Natural killer cell (primary cell): Measurements from ENCODE around the gene ENOX2. TPM values are rescaled to one million over a fixed set of nuclear protein-coding genes. Genes with fewer than 3 reads are reported as not detected.

ENCODE experiments used
- ATAC-seq, 3 donors: fragments of 150-1000 bp in 2 of 3; fragments of 200-7000 bp in 1 of 3; cut with Tn5 transposase; 1 replicate in 1 of 3; 2 replicates in 2 of 3; pipeline ENCODE4 v1.10.0; 2021; ENCODE audit warnings: mild to moderate bottlenecking in 2 of 3, moderate library complexity in 2 of 3
- DNase-seq, 2 donors: peaks; one replicate each; pipeline versions ENCODE4 v3.0.0 to v3.0.0-alpha.2; 2013 to 2021; ENCODE audit warnings: mixed read lengths in 1 of 2
- H3K27ac ChIP-seq: one replicate; pipeline ENCODE4 v1.5.1; 2013; ENCODE audit warnings: mild to moderate bottlenecking, low read length
- H3K27me3 ChIP-seq: one replicate; pipeline ENCODE4 v1.6.1; 2013; ENCODE audit warnings: low read length; ENCODE audit not compliant: control insufficient read depth, insufficient read depth
- H3K36me3 ChIP-seq: one replicate; pipeline ENCODE4 v1.6.1; 2013; ENCODE audit warnings: low read length; ENCODE audit not compliant: control insufficient read depth, insufficient read depth
- H3K4me1 ChIP-seq: one replicate; pipeline ENCODE4 v1.6.1; 2013; ENCODE audit warnings: low read length; ENCODE audit not compliant: control insufficient read depth, insufficient read depth
- H3K4me3 ChIP-seq: one replicate; pipeline ENCODE4 v1.5.1; 2013; ENCODE audit warnings: low read length
- H3K9me3 ChIP-seq: one replicate; pipeline ENCODE4 v1.6.1; 2013; ENCODE audit warnings: low read length; ENCODE audit not compliant: control insufficient read depth, insufficient read depth
- H3K27ac Mint-ChIP-seq, 2 donors: one replicate each; pipeline ENCODE4 v1.8.0; 2022; ENCODE audit warnings: mild to moderate bottlenecking in 2 of 2, mixed read lengths in 2 of 2, moderate library complexity in 1 of 2
- H3K27me3 Mint-ChIP-seq, 2 donors: one replicate each; pipeline ENCODE4 v1.8.0; 2022; ENCODE audit warnings: low read depth in 2 of 2, mixed read lengths in 2 of 2
- H3K36me3 Mint-ChIP-seq: one replicate; pipeline ENCODE4 v1.8.0; 2022; ENCODE audit warnings: mixed read lengths
- H3K4me1 Mint-ChIP-seq, 2 donors: one replicate each; pipeline ENCODE4 v1.8.0; 2022; ENCODE audit warnings: mixed read lengths in 2 of 2
- H3K4me3 Mint-ChIP-seq: one replicate; pipeline ENCODE4 v1.8.0; 2022; ENCODE audit warnings: mild to moderate bottlenecking, moderate library complexity, mixed read lengths
- H3K9me3 Mint-ChIP-seq, 2 donors: one replicate each; pipeline ENCODE4 v1.8.0; 2022; ENCODE audit warnings: mixed read lengths in 2 of 2
- CTCF ChIP-seq: fragments of 200-600 bp; IDR thresholded peaks from one replicate; pipeline ENCODE4 v1.8.0; 2022; ENCODE audit warnings: antibody characterized with exemption
- WGBS: methylation state at CpG from one replicate; pipeline ENCODE4 v1.1.7; 2013; ENCODE audit warnings: missing lambda C conversion rate; ENCODE audit not compliant: insufficient coverage; 5-methylcytosine and 5-hydroxymethylcytosine counted together
- intact Hi-C: fragments of 100-400 bp; cut with micrococcal nuclease; formaldehyde crosslinking; loops from one replicate; pipeline ENCODE4 v1.14.2; 2022
- total RNA-seq, 4 donors: library from RNA; stranded (reverse); fragments of 120-200 nt in 1 of 4; gene quantifications; one replicate each; pipeline versions ENCODE4 v1.2.3 to v1.2.4, GENCODE V29; 2013 to 2022

Gene ENOX2
- total RNA-seq, 3 donors from 2014 or later (not counting 1 experiment from before 2014, with no cell fraction given), result 9.3 to 14.7 (median 13.3) TPM

GRCh38 chrX:130636277-130636676, 266.7 kb downstream of the ENOX2 start:
- H3K4me3 ChIP-seq, result no peak overlapping the region
- H3K27me3 ChIP-seq, result no peaks in the 10 kb centered on the region
- peaks cover 2% of the 10 kb centered on the region for H3K36me3 ChIP-seq
- DNase-seq (no peak), ATAC-seq (no peak)
- no peak for TF ChIP-seq CTCF
- Mint-ChIP-seq H3K9me3 (no peaks in the 10 kb centered on the region), H3K4me1 (no peaks in the 10 kb centered on the region), H3K27me3 (no peaks in the 10 kb centered on the region), H3K36me3 (peaks cover 5% of the 10 kb centered on the region), H3K27ac (no peak overlapping the region), H3K4me3 (no peak overlapping the region)
- intact Hi-C loops, result no loop called here
- no peak overlapping the region for H3K27ac ChIP-seq
- no peaks in the 10 kb centered on the region for H3K4me1 ChIP-seq
- H3K9me3 ChIP-seq, result no peaks in the 10 kb centered on the region
- WGBS, result no CpG with 5 or more reads among the region's 3 CpGs

GRCh38 chrX:130631011-130631410, 272.0 kb downstream of the ENOX2 start:
- Mint-ChIP-seq H3K27me3 (no peaks in the 10 kb centered on the region), H3K36me3 (peaks cover 5% of the 10 kb centered on the region), H3K4me3 (no peak overlapping the region), H3K27ac (no peak overlapping the region), H3K4me1 (no peaks in the 10 kb centered on the region), H3K9me3 (no peaks in the 10 kb centered on the region)
- Histone ChIP-seq H3K9me3 (no peaks in the 10 kb centered on the region), H3K36me3 (peaks cover 8% of the 10 kb centered on the region), H3K27ac (no peak overlapping the region), H3K4me3 (no peak overlapping the region), H3K27me3 (no peaks in the 10 kb centered on the region), H3K4me1 (no peaks in the 10 kb centered on the region)
- DNase-seq (no peak), ATAC-seq (no peak)
- intact Hi-C loops, result no loop called here
- no peak for TF ChIP-seq CTCF
- WGBS, result 100% methylated on average over 1 of the region's 3 CpGs

DNA sequence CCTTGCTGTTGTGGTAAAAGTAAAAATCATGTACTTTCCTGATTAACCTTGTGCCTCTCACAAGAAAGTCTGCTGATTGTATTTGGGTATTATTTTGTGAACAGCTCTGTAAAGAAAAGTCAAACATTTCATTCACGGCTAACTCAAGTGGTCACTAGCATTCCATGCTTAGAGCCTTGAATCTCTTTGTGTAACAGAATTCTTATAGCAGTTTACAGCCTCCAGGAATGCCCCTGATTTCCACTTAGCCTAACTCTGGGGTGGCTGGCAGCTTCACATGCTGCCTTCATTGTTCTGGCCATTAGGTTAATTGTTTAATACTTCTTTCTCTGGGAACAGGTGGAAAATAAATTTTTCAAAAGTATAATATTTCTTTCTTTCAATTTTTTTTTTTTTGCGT, 274.5 kb downstream of the ENOX2 start:
- Histone ChIP-seq H3K4me3 (no peak overlapping the region), H3K9me3 (no peaks in the 10 kb centered on the region), H3K27me3 (no peaks in the 10 kb centered on the region), H3K4me1 (no peaks in the 10 kb centered on the region), H3K27ac (no peak overlapping the region), H3K36me3 (peaks cover 7% of the 10 kb centered on the region)
- H3K9me3 Mint-ChIP-seq, result no peaks in the 10 kb centered on the region
- no peak overlapping the region for H3K27ac Mint-ChIP-seq
- no peak for TF ChIP-seq CTCF
- no peak overlapping the region for H3K4me3 Mint-ChIP-seq
- H3K36me3 Mint-ChIP-seq, result peaks cover 5% of the 10 kb centered on the region
- DNase-seq (no peak), ATAC-seq (no peak)
- no peaks in the 10 kb centered on the region for H3K27me3 Mint-ChIP-seq
- H3K4me1 Mint-ChIP-seq, result no peaks in the 10 kb centered on the region
- intact Hi-C loops, result no loop called here
- WGBS, result 100% methylated on average over 1 of the region's 2 CpGs

GRCh38 chrX:130626521-130626920, 276.5 kb downstream of the ENOX2 start:
- Mint-ChIP-seq H3K4me3 (no peak overlapping the region), H3K27me3 (no peaks in the 10 kb centered on the region), H3K4me1 (no peaks in the 10 kb centered on the region), H3K36me3 (no peaks in the 10 kb centered on the region), H3K27ac (no peak overlapping the region), H3K9me3 (no peaks in the 10 kb centered on the region)
- DNase-seq (no peak), ATAC-seq (no peak)
- Histone ChIP-seq H3K4me1 (no peaks in the 10 kb centered on the region), H3K9me3 (no peaks in the 10 kb centered on the region), H3K27me3 (no peaks in the 10 kb centered on the region), H3K36me3 (peaks cover 7% of the 10 kb centered on the region), H3K4me3 (no peak overlapping the region), H3K27ac (no peak overlapping the region)
- intact Hi-C loops, result no loop called here
- TF ChIP-seq CTCF, result no peak
